ENCODE data around the gene CMSS1. TPM values are rescaled to one million over a fixed set of nuclear protein-coding genes. Genes with fewer than 3 reads are reported as not detected.

Gene CMSS1
- total and polyA plus RNA-seq, 2 donors (not counting 1 experiment from before 2014, with no cell fraction given): 7.3 to 22.8 TPM

- Histone ChIP-seq H3K4me2 (replicated peaks; ENCODE audit: low read depth, low read length, poor library complexity, severe bottlenecking) (no peak overlapping the region), H3K4me1 (ENCODE audit: control insufficient read depth in 2 of 2, insufficient read depth in 2 of 2, low read length in 2 of 2) (peaks cover 8 to 10% of the 10 kb centered on the region in 2 donors), H3K36me3 (replicated peaks in 1 of 2; ENCODE audit: control extremely low read depth in 1 of 2, control insufficient read depth in 1 of 2, extremely low read depth in 1 of 2, insufficient read depth in 2 of 2, low read length in 1 of 2) (no peaks in the 10 kb centered on the region), H3K9me3 (ENCODE audit: control extremely low read depth in 1 of 3, control insufficient read depth in 2 of 3, insufficient read depth in 1 of 3, low read length in 2 of 3) (no peaks in the 10 kb centered on the region), H3K27ac (ENCODE audit: low read length in 2 of 2) (no peak overlapping the region), H3K27me3 (replicated peaks in 1 of 4; ENCODE audit: control extremely low read depth in 1 of 4, control insufficient read depth in 3 of 4, insufficient read depth in 4 of 4, low read length in 3 of 4) (no peaks in the 10 kb centered on the region), H3K4me3 (ENCODE audit: control extremely low read depth in 1 of 5, extremely low read depth in 1 of 5, insufficient read depth in 1 of 5, low read depth in 2 of 5, low read length in 4 of 5) (no peak overlapping the region), H4K20me1 (ENCODE audit: control insufficient read depth, insufficient read depth, low read length, poor library complexity, severe bottlenecking) (no peaks in the 10 kb centered on the region), H2AFZ (ENCODE audit: insufficient read depth, low read depth, low read length, poor library complexity, severe bottlenecking) (no peak overlapping the region), H3K9ac (ENCODE audit: low read length) (no peak overlapping the region), H3K79me2 (ENCODE audit: control insufficient read depth, insufficient read depth, low read length) (peaks cover 13% of the 10 kb centered on the region)
- WGBS (ENCODE audit: insufficient coverage): no CpG with 5 or more reads among the region's 2 CpGs
- Mint-ChIP-seq H3K9me3 (ENCODE audit: insufficient read depth) (no peaks in the 10 kb centered on the region), H3K4me3 (no peak overlapping the region), H3K4me1 (peaks cover 14% of the 10 kb centered on the region), H3K27ac (no peak overlapping the region), H3K27me3 (no peaks in the 10 kb centered on the region)
- ATAC-seq (ENCODE audit: low read depth) (no peak), DNase-seq (no peak)
- POLR2A ChIA-PET: no interaction called here
- intact Hi-C loops (cut with micrococcal nuclease): no loop called here
- CTCF ChIA-PET: interaction anchor here (0.7 to 2.1 kb wide), 3 partner anchors 14 to 408 kb away, joined by 3 to 9 read pairs (median 4); no protein-coding TSS in a partner anchor
- TF ChIP-seq CTCF (IDR thresholded peaks at IDR 0.05): no peak
These were observed 28.3 kb downstream of the CMSS1 start for GRCh38 chr3:99845999-99846398.

- H3K79me2 ChIP-seq (ENCODE audit: control insufficient read depth, insufficient read depth, low read length): peaks cover 13% of the 10 kb centered on the region
- H4K20me1 ChIP-seq (ENCODE audit: control insufficient read depth, insufficient read depth, low read length, poor library complexity, severe bottlenecking): no peaks in the 10 kb centered on the region
- H2AFZ ChIP-seq (ENCODE audit: insufficient read depth, low read depth, low read length, poor library complexity, severe bottlenecking): no peak overlapping the region
- Mint-ChIP-seq H3K4me1 (peaks cover 14% of the 10 kb centered on the region), H3K4me3 (no peak overlapping the region), H3K9me3 (ENCODE audit: insufficient read depth) (no peaks in the 10 kb centered on the region), H3K27me3 (no peaks in the 10 kb centered on the region), H3K27ac (no peak overlapping the region)
- peaks cover 8 to 10% of the 10 kb centered on the region in 2 donors for H3K4me1 ChIP-seq (ENCODE audit: control insufficient read depth in 2 of 2, insufficient read depth in 2 of 2, low read length in 2 of 2)
- no peak overlapping the region for H3K4me2 ChIP-seq (replicated peaks; ENCODE audit: low read depth, low read length, poor library complexity, severe bottlenecking)
- no peak overlapping the region for H3K4me3 ChIP-seq (ENCODE audit: control extremely low read depth in 1 of 5, extremely low read depth in 1 of 5, insufficient read depth in 1 of 5, low read depth in 2 of 5, low read length in 4 of 5)
- no peaks in the 10 kb centered on the region for H3K36me3 ChIP-seq (replicated peaks in 1 of 2; ENCODE audit: control extremely low read depth in 1 of 2, control insufficient read depth in 1 of 2, extremely low read depth in 1 of 2, insufficient read depth in 2 of 2, low read length in 1 of 2)
- CTCF ChIA-PET: interaction anchor here (0.7 to 2.1 kb wide), 4 partner anchors 12 to 407 kb away, joined by 3 to 9 read pairs (median 4); no protein-coding TSS in a partner anchor
- WGBS (ENCODE audit: insufficient coverage): no CpG with 5 or more reads among the region's 6 CpGs
- no peak for TF ChIP-seq CTCF (IDR thresholded peaks at IDR 0.05)
- TF ChIP-seq EZH2 (IDR thresholded peaks at IDR 0.05; ENCODE audit: borderline replicate concordance, insufficient read depth, low read depth, low read length, poor library complexity, severe bottlenecking): no peak
- no peak for DNase-seq
- intact Hi-C loops (cut with micrococcal nuclease): no loop called here
- H3K27me3 ChIP-seq (replicated peaks in 1 of 4; ENCODE audit: control extremely low read depth in 1 of 4, control insufficient read depth in 3 of 4, insufficient read depth in 4 of 4, low read length in 3 of 4): no peaks in the 10 kb centered on the region
- H3K9me3 ChIP-seq (ENCODE audit: control extremely low read depth in 1 of 3, control insufficient read depth in 2 of 3, insufficient read depth in 1 of 3, low read length in 2 of 3): no peaks in the 10 kb centered on the region
- POLR2A ChIA-PET: no interaction called here
- no peak for ATAC-seq (ENCODE audit: low read depth)
- H3K9ac ChIP-seq (ENCODE audit: low read length): no peak overlapping the region
- no peak overlapping the region for H3K27ac ChIP-seq (ENCODE audit: low read length in 2 of 2)
These were observed 29.0 kb downstream of the CMSS1 start for GRCh38 chr3:99846477-99847160.

Data from B cell (primary cell).